PC-3 (cell line): ENCODE measurements around the gene PRMT1.

Experiments used
- CTCF ChIP-seq: fragments of 300-600 bp; sonication (generic); conservative IDR thresholded peaks from 2 replicates; pipeline ENCODE4 v1.5.1; 2017; ENCODE audit warnings: antibody characterized with exemption, low read depth, mild to moderate bottlenecking, low read length
- EZH2 ChIP-seq: fragments of 300-600 bp; sonication (generic); IDR thresholded peaks from one replicate; pipeline ENCODE4 v1.6.1; 2017; ENCODE audit warnings: antibody characterized with exemption, mild to moderate bottlenecking, low read length; ENCODE audit not compliant: unreplicated experiment

GRCh38 chr19:49682274-49682673, 5.2 kb downstream of the PRMT1 start:
- TF ChIP-seq EZH2: no peak
- TF ChIP-seq CTCF: no peak
